Muscle layer of colon (tissue), 2 donors: ENCODE measurements around the gene FKBP7.
A peak's percentile ranks its signal among the peaks of the same experiment; 100 is the strongest.

ENCODE experiments used
- H3K27ac ChIP-seq: one replicate; pipeline ENCODE4 v1.7.0; 2013; ENCODE audit warnings: low read depth, mild to moderate bottlenecking, low read length, moderate library complexity
- H3K27me3 ChIP-seq, 2 donors: one replicate each; pipeline ENCODE4 v1.7.0; 2013; ENCODE audit warnings: low read length in 2 of 2, mild to moderate bottlenecking in 2 of 2; ENCODE audit not compliant: insufficient read depth in 2 of 2, control insufficient read depth in 1 of 2
- H3K36me3 ChIP-seq: one replicate; pipeline ENCODE4 v1.7.0; 2013; ENCODE audit warnings: mild to moderate bottlenecking, low read length; ENCODE audit not compliant: insufficient read depth
- H3K4me1 ChIP-seq: one replicate; pipeline ENCODE4 v1.7.0; 2013; ENCODE audit warnings: mild to moderate bottlenecking, low read length; ENCODE audit not compliant: insufficient read depth
- H3K4me3 ChIP-seq, 2 donors: one replicate each; pipeline ENCODE4 v1.7.0; 2013; ENCODE audit warnings: low read length in 2 of 2, low read depth in 1 of 2, mild to moderate bottlenecking in 1 of 2, moderate library complexity in 1 of 2
- H3K9ac ChIP-seq: one replicate; pipeline ENCODE4 v1.7.0; 2013; ENCODE audit warnings: low read length
- H3K9me3 ChIP-seq: one replicate; pipeline ENCODE4 v1.7.0; 2013; ENCODE audit warnings: mild to moderate bottlenecking, low read length
- donor health status: abdominal sarcoma.
- donor health status: Adenocarcinoma of cecum.

FKBP7 gene

GRCh38 chr2:178415979-178416378 lies 62.4 kb downstream of the FKBP7 start:
- no peaks in the 10 kb centered on the region for H3K27me3 ChIP-seq
- no peak overlapping the region for H3K27ac ChIP-seq
- no peaks in the 10 kb centered on the region for H3K36me3 ChIP-seq
- no peak overlapping the region for H3K9ac ChIP-seq
- H3K4me3 ChIP-seq = no peak overlapping the region
- H3K4me1 ChIP-seq = no peaks in the 10 kb centered on the region
- no peaks in the 10 kb centered on the region for H3K9me3 ChIP-seq

DNA sequence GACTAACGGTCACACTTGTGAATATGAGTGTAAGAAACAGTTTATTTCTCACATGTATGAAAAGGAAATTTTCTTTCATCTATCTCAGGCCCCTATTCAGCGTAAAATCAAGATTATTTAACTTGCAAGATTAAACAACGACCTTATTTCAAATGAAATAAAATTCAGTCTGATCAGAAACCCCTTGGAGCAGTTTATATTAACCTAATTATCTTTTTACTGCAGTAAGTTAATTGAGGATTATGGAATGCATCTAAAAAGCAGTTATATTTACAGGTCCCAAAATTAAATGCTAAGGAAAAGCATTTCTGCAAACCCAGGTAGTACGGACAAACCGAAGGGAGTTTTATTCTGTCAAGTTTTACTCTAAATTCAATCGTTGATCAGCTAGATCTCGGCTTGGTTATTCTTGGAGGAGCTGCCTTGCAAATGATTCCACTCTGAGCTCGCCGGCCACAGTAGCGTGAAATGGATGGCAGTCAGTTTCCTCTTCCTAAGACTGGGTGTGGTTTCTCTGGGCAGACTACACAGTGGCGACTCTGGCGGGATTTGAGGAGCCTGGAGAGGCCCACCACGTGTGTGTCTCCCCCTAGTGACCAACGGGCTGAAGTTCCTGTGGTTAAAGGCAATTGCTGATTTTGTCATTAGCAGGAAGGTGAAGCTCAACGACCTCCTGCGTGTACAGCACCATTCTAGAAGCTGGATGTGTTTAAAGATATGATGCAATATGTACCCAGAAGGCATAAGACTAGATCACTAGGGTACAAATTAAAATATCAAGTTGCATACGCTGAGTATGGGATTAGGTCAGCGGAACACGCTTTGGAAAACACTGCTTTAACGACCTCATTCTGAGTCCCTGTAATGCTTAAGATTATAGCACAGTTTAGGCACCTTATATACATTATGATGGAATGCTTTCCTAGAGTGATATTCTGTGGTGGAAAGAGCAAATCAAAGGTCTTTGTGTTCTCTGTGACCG lies 63.8 kb downstream of the FKBP7 start:
- H3K9ac ChIP-seq = peak overlapping the region; percentile 79
- H3K27me3 ChIP-seq = no peaks in the 10 kb centered on the region

More for the DNA sequence above, 63.8 kb downstream of the FKBP7 start:
- no peaks in the 10 kb centered on the region for H3K4me1 ChIP-seq
- H3K4me3 ChIP-seq = peak overlapping the region; percentile 68 to 75
- no peaks in the 10 kb centered on the region for H3K36me3 ChIP-seq
- peak overlapping the region; percentile 97 for H3K27ac ChIP-seq
- H3K9me3 ChIP-seq = no peaks in the 10 kb centered on the region
